ENCODE measurements around the gene MAP1LC3B2.

GRCh38 chr12:116542345-116542956 is 16.7 kb upstream of the MAP1LC3B2 start:
- TF ChIP-seq POLR2AphosphoS5 (IDR thresholded peaks at IDR 0.05) (no peak), CTCF (IDR thresholded peaks at IDR 0.05) (no peak)

Data from gastroesophageal sphincter (tissue), 3 donors.